K562 (cell line): ENCODE results near the gene PPIL4. TPM values are rescaled to one million over a fixed set of nuclear protein-coding genes. Genes with fewer than 3 reads are reported as not detected.

Experiments used
- BHLHE40 ChIP-seq: IDR thresholded peaks from 2 replicates; pipeline ENCODE4 v1.6.1; 2011; ENCODE audit warnings: low read length, improper control_type of control experiment
- BRF2 ChIP-seq: IDR thresholded peaks from 3 replicates; pipeline ENCODE4 v1.6.1; 2011; ENCODE audit warnings: borderline replicate concordance, mild to moderate bottlenecking; ENCODE audit not compliant: insufficient read length, insufficient read depth
- CHAMP1 ChIP-seq: fragments of 450-650 bp; IDR thresholded peaks from 2 replicates; pipeline ENCODE4 v1.6.1; 2016; ENCODE audit warnings: mild to moderate bottlenecking
- CHD4 ChIP-seq: fragments of 200-600 bp; sonication (generic); IDR thresholded peaks from 3 replicates; pipeline ENCODE4 v1.6.1; 2012; ENCODE audit warnings: low read depth, mild to moderate bottlenecking, mixed read lengths, low read length, inconsistent platforms; ENCODE audit not compliant: insufficient read depth, insufficient replicate concordance, poor library complexity, severe bottlenecking
- DLX4 ChIP-seq: fragments of 250-450 bp; sonication (Bioruptor Pico); IDR thresholded peaks from 2 replicates; pipeline ENCODE4 v1.6.1; 2021; ENCODE audit warnings: mild to moderate bottlenecking
- EP300 ChIP-seq: IDR thresholded peaks from 2 replicates; pipeline ENCODE4 v1.6.1; 2012; ENCODE audit warnings: low read length, improper control_type of control experiment
- FIP1L1 ChIP-seq: fragments of 200-400 bp; formaldehyde crosslinking; IDR thresholded peaks from 2 replicates; pipeline ENCODE4 v1.6.1; 2018; ENCODE audit warnings: mild to moderate bottlenecking, low read depth, low read length; ENCODE audit not compliant: poor library complexity, severe bottlenecking
- MEIS2 ChIP-seq: fragments of 450-650 bp; IDR thresholded peaks from 2 replicates; pipeline ENCODE4 v1.6.1; 2014; ENCODE audit warnings: mild to moderate bottlenecking; ENCODE audit not compliant: partially characterized antibody
- PHB2 ChIP-seq: fragments of 450-650 bp; IDR thresholded peaks from 2 replicates; pipeline ENCODE4 v1.6.1; 2017; ENCODE audit warnings: low read depth
- SPI1 ChIP-seq: IDR thresholded peaks from 2 replicates; pipeline ENCODE4 v1.6.1; 2011; ENCODE audit warnings: low read depth, low read length, control low read depth, borderline replicate concordance
- XRCC3 ChIP-seq: fragments of 450-650 bp; IDR thresholded peaks from 2 replicates; pipeline ENCODE4 v1.6.1; 2017; ENCODE audit warnings: mild to moderate bottlenecking, moderate library complexity
- ZNF263 ChIP-seq: sonication (generic); formaldehyde crosslinking; IDR thresholded peaks from 2 replicates; pipeline ENCODE4 v1.8.0; 2022; ENCODE audit warnings: mild to moderate bottlenecking, missing genetic modification reagents, borderline replicate concordance
- ZNF518B ChIP-seq: fragments of 250-450 bp; sonication (Bioruptor Pico); IDR thresholded peaks from 2 replicates; pipeline ENCODE4 v1.5.0; 2021; ENCODE audit warnings: mild to moderate bottlenecking, moderate library complexity
- ZNF592 ChIP-seq: fragments of 450-650 bp; IDR thresholded peaks from 2 replicates; pipeline ENCODE4 v1.6.1; 2017; ENCODE audit warnings: antibody characterized with exemption, mild to moderate bottlenecking
- ZNF695 ChIP-seq: fragments of 450-650 bp; formaldehyde crosslinking; IDR thresholded peaks from 2 replicates; pipeline ENCODE4 v1.4.0; 2020; ENCODE audit warnings: mild to moderate bottlenecking, moderate library complexity
- polyA plus RNA-seq, 8 experiments: library from polyadenylated mRNA; depleted of rRNA in 4 of 8; stranded (reverse) in 5 of 8; unstranded in 3 of 8; fragments of >200 nt; fragmentation: Nextera tagmentation in 2 of 8; fragmentation: Illumina TruSeq in 1 of 8; extraction: Ambion mirVana in 2 of 8; extraction: Trizol in 1 of 8; gene quantifications; 2 replicates each; pipeline versions ENCODE4 v1.2.1 to v1.2.3, GENCODE V29; 2011 to 2014; ENCODE audit warnings: inconsistent platforms in 1 of 8, missing spikeins in 1 of 8
- total RNA-seq, 7 experiments: library from RNA; depleted of rRNA in 6 of 7; stranded (reverse); fragments of >200 nt in 6 of 7; fragmentation: Illumina TruSeq in 2 of 7; extraction: Trizol in 2 of 7; gene quantifications; 2 replicates each; pipeline versions ENCODE4 v1.2.1 to v1.2.3, GENCODE V29; 2011 to 2021; ENCODE audit warnings: low replicate concordance in 1 of 7

The PPIL4 gene
- total and polyA plus RNA-seq, 9 of the 15 experiments (the other 6 are each of a cell fraction or from before 2014, with no cell fraction given): 14.5 to 55.2 (median 45.9) TPM

- peak; percentile 64; the same call in 1 of the 2 replicates for TF ChIP-seq CHAMP1
- peak; percentile 81 for TF ChIP-seq FIP1L1
- TF ChIP-seq CHD4: no peak
- TF ChIP-seq ZNF695 (CRISPR knock-in tag): no peak
- peak; percentile 31; the same call in 1 of the 2 replicates for TF ChIP-seq SPI1
- TF ChIP-seq MEIS2: peak; percentile 49
- TF ChIP-seq ZNF592: no peak
- TF ChIP-seq PHB2: no peak
- TF ChIP-seq ZNF263 (CRISPR knock-in tag): no peak
- TF ChIP-seq DLX4 (CRISPR knock-in tag): no peak
- TF ChIP-seq BHLHE40: peak; percentile 69
- no peak for TF ChIP-seq XRCC3
- no peak for TF ChIP-seq BRF2
- peak; percentile 19; the same call in 1 of the 2 replicates for TF ChIP-seq EP300
- no peak for TF ChIP-seq ZNF518B (CRISPR knock-in tag)
Observed at GRCh38 chr6:149545754-149546471, at the start of gene PPIL4 (continued).
